GM19324 (cell line): ENCODE results near the gene CT83.

Experiments used
- ATAC-seq: cut with Tn5 transposase; IDR thresholded peaks from one replicate; pipeline ENCODE4 v1.9.1; 2021; ENCODE audit warnings: mild to moderate bottlenecking, moderate library complexity; ENCODE audit not compliant: unreplicated experiment, low FRiP score

CT83 gene, protein sequence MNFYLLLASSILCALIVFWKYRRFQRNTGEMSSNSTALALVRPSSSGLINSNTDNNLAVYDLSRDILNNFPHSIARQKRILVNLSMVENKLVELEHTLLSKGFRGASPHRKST

DNA sequence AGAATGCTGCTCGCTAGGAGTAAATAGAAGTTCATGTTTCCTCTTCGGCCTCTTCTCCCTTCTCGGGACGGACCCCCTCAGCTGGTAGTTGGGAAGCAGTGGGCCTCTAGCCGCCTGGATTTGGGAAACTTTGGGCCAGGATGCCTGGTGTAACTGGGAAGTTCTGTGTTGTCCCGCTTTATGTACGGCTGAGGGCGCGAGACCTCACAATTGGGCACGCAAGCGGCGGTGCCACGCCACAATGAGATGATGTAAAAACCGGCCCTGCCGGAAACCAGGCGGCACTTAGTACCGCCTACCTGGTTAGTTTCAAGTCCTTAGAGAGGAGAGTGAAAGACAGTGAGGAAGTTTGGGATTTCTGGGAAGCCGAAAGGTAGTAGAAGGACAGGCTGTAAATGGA, at the start of gene CT83:
Gene CT83 (minus strand): TSS at position 155 of the 400 bp plus-strand sequence. CDS start 120 bp downstream, at position 35.
- no peak for ATAC-seq

DNA sequence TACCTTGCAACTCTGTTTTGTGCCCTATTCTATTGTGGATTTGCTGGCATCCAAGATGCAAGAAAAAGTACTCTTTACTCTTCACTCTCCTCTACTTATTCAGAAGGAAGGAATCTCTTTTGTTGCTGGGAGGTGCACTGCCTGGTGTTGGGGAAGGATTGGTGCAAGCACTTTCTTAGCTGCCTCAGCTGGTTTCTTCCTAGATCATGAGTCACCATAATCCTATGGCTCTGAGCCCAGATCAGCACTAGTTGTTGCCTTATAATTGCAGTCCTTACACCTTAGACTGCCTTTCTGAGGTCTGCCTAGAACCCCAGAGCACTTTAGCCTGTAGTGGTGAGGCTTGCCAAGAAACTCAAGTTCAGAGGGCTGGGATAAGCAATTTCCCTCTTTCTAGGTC, 37.0 kb upstream of the CT83 start:
- ATAC-seq, result no peak

DNA sequence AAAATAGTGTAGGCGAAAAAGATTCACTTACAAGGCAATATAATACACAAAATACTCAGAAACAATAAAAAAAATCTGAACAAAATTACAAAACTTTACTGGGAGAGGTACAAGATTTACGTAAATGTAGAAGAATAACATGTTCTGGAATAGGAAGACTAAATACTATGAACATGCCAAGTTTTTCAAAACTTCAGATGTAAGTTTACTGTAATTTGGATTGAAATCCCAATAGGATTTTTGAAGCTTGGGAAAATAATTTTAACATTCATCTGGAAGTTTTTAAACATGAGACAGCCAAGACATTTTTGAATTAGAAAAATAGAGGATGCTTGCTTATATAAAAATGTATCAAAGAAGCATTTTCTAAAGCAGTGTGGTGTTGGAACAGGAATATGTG, 30.5 kb upstream of the CT83 start:
- no peak for ATAC-seq

DNA sequence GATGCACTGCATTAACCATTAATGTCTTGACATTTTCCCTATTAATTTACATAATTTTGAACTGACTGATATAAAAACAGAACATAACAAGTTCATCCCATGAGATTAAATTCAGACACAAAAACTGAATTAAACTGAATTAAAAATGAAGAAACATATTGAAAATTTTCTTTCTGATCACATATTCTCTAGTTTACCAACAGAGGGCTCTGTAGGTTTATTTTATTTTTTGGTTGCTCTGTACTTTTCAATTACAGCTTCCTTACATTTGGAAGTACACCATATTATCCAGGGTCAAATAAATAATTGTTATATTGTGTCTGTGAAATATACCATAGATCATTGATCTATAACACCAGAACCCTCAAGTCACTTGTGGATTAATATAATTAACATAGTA, 27.3 kb upstream of the CT83 start:
- ATAC-seq, result no peak

DNA sequence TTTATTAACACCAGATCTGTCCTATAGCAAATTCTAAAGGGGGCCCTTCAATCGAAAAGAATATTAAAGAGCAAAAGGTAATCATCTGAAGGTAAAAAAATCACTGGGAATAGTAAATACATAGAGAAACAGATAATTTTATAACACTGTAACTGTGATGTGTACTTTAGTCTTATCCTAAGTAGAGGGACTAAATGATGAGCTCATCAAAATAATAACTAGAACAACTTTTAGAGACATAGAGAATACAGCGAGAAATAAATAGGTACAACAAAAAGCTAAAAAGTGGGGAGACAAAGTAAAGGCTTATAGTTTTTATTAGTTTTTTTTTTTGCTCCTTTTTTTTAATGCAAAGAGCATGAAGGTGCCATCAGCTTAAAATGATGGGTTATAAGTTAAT, 17.3 kb upstream of the CT83 start:
- no peak for ATAC-seq

DNA sequence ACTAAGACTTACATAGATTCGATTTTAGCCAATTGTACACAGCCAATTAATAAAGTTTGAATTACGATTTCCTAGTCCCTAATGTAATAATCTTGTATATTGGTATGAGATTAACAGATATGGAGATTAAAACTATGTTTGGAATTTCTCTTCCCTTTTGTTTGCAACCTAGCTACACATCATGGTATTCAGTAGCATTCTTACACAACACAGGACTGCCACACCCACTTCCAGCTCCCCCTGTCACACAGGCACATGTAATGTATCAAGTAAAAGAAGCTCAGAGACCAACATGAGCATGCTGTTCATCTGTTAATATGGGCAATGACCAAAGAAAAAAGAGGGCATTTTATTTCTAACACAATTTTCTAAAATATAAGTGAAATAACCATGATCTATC, 13.6 kb downstream of the CT83 start:
- ATAC-seq, result no peak

DNA sequence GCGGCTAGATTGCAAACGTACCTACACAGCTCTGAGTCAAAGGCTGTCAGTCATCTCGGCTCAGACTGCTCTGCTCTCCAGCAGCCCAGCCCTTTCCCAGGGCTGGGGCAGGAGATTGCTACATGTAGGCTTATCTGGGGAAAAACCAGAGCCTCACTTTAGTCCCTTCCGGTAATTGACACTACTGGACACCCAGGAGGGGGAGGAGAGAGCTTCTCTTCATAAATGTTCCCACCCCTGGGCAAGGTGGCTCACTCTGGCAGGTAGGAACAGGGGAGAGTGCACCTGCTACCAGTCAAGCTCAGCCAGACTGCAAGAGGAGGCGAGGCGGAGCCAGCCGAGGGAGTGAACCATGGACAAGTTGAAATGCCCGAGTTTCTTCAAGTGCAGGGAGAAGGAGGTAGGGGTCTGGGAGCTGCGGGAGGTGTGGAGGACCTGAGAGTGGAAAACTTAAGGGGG, 26.4 kb downstream of the CT83 start, which contains the start of gene SLC6A14:
Gene SLC6A14 (plus strand): TSS at position 249 of the 459 bp plus-strand sequence. CDS start 104 bp downstream, at position 353.
- ATAC-seq, result no peak

DNA sequence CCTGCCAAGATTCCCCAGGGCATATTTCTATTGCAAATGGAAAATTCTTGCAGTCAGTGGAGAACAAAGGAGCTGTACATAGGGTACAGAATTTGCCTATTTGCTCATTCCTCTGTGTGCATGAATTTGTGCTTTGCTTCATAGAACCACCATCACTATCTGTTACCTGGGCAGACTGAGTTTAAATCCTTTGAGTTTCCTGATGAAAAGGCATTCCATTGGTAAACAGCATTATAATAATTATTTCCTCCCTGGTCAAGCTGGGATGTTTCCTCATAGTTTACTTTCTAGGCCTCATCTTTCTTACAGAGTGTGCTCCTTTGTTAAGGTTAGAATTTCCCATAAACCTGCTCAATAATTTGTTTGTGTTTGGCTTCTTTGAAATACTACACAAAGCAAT, 27.2 kb downstream of the CT83 start:
- no peak for ATAC-seq

DNA sequence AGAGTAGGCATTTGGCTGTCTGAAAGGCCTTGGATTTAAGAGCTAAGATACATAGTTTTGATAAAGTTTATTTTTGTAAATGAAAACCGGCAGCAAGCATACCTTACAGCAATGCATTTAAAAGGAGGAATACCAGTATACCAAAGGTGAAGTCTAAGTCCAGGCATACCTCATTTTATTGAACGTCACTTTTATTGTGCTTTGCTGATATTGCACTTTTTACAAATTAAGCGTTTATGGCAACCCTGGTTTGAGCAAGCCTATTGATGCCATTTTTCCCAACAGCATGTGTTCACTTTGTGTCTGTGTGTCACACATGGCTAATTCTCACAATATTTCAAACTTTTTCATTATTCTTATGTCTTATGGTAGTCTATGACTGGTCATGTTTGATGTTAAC, 34.8 kb downstream of the CT83 start:
- no peak for ATAC-seq

DNA sequence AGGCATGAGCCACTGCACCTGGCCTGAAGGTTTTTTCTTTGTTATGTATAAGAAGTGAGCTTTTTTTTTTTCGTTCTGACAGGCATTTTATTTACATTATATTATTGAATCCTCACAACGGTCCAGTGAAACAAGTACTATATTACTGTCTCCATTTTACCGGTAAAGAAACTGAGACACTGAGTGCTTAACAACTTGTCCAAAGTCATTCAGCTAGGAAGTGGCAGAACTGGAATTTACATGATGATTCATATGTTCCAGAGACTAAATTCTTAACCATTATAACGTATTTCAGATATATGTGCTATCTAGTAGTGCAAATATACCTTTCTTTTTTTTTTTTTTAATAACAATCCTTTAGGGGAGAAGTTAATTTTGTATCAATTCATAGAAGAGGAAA, 44.8 kb downstream of the CT83 start:
- ATAC-seq, result no peak

DNA sequence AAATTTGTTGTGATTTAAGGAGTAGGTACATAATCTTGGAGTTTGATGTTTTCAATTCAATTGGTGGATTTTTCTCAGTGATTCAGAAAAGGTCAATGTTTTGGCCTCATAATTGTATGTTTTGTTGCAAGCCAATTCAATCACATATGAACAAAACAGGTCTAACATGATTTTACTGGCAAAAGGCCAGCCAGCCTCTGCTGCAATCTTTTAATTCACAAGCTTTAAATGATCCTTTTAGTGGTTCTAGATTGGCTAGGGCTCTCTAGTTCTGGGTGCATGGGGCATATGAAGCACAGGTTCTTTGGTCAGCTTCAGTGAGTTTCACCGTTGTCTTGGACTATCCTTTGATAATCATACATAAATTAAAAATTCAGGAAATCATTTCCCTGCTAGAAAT, 45.6 kb downstream of the CT83 start:
- ATAC-seq, result no peak

DNA sequence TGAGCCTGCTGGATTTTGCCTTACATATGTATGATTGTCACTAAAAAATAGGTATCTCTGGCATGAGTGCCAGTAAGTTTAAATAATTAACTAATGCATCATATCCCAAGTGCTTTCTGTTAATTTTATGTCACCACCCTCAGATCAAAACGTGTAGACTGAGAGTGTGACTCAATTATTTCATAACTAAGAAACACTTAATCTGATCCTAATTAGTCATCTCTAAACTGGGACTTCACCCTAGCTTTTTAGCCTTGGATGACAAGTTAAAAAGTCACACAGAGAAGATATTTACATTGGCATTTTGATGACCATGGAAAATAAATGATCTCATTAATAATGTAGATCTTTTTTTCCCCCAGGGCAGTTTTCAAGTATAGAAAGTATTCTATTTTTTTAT, 49.5 kb downstream of the CT83 start:
- no peak for ATAC-seq
